ENCODE results near the gene TBX5.

The TBX5 gene

GRCh38 chr12:114404083-114404925, 1.6 kb downstream of the TBX5 start:
- H3K36me3 ChIP-seq (ENCODE audit: control insufficient read depth, insufficient read depth, low read length) = no peaks in the 10 kb centered on the region
- peaks cover 4% of the 10 kb centered on the region for H3K4me1 ChIP-seq (ENCODE audit: control insufficient read depth, insufficient read depth, low read length, poor library complexity, severe bottlenecking)
- WGBS, 2 experiments (ENCODE audit: insufficient coverage in 2 of 2) = 2 to 3% methylated on average over 16 to 17 of the region's 29 CpGs
- no peak overlapping the region for H3K4me3 ChIP-seq (ENCODE audit: extremely low read depth, insufficient read depth, low read length, poor library complexity, severe bottlenecking)
- H3K27ac ChIP-seq (ENCODE audit: low read depth, low read length, severe bottlenecking) = no peak overlapping the region
- H3K9me3 ChIP-seq (ENCODE audit: control insufficient read depth, low read length) = no peaks in the 10 kb centered on the region

- 0 to 1% methylated on average over 7 to 23 of the region's 24 CpGs for WGBS, 2 experiments (ENCODE audit: insufficient coverage in 2 of 2)
- no peaks in the 10 kb centered on the region for H3K9me3 ChIP-seq (ENCODE audit: control insufficient read depth, low read length)
- H3K4me1 ChIP-seq (ENCODE audit: control insufficient read depth, insufficient read depth, low read length, poor library complexity, severe bottlenecking) = peaks cover 4% of the 10 kb centered on the region
- no peak overlapping the region for H3K4me3 ChIP-seq (ENCODE audit: extremely low read depth, insufficient read depth, low read length, poor library complexity, severe bottlenecking)
- H3K27ac ChIP-seq (ENCODE audit: low read depth, low read length, severe bottlenecking) = no peak overlapping the region
- H3K36me3 ChIP-seq (ENCODE audit: control insufficient read depth, insufficient read depth, low read length) = no peaks in the 10 kb centered on the region
Measured at GRCh38 chr12:114403690-114404066, 2.3 kb downstream of the TBX5 start.

- Histone ChIP-seq H3K9me3 (ENCODE audit: control insufficient read depth, low read length) (no peaks in the 10 kb centered on the region), H3K4me1 (ENCODE audit: control insufficient read depth, insufficient read depth, low read length, poor library complexity, severe bottlenecking) (peaks cover 4% of the 10 kb centered on the region), H3K27ac (ENCODE audit: low read depth, low read length, severe bottlenecking) (no peak overlapping the region), H3K4me3 (ENCODE audit: extremely low read depth, insufficient read depth, low read length, poor library complexity, severe bottlenecking) (no peak overlapping the region), H3K36me3 (ENCODE audit: control insufficient read depth, insufficient read depth, low read length) (no peaks in the 10 kb centered on the region)
- WGBS, 2 experiments (ENCODE audit: insufficient coverage in 2 of 2) = 0 to 1% methylated on average over 26 to 32 of the region's 41 CpGs
Measured at GRCh38 chr12:114403011-114403689, 2.8 kb downstream of the TBX5 start.

GRCh38 chr12:114402084-114402717, 3.7 kb downstream of the TBX5 start:
- H3K4me1 ChIP-seq (ENCODE audit: control insufficient read depth, insufficient read depth, low read length, poor library complexity, severe bottlenecking) = peaks cover 4% of the 10 kb centered on the region
- H3K4me3 ChIP-seq (ENCODE audit: extremely low read depth, insufficient read depth, low read length, poor library complexity, severe bottlenecking) = no peak overlapping the region
- no peaks in the 10 kb centered on the region for H3K36me3 ChIP-seq (ENCODE audit: control insufficient read depth, insufficient read depth, low read length)
- no peaks in the 10 kb centered on the region for H3K9me3 ChIP-seq (ENCODE audit: control insufficient read depth, low read length)
- no peak overlapping the region for H3K27ac ChIP-seq (ENCODE audit: low read depth, low read length, severe bottlenecking)
- no CpG with 5 or more reads among the region's 5 CpGs for WGBS, 2 experiments (ENCODE audit: insufficient coverage in 2 of 2)

- peaks cover 4% of the 10 kb centered on the region for H3K4me1 ChIP-seq (ENCODE audit: control insufficient read depth, insufficient read depth, low read length, poor library complexity, severe bottlenecking)
- no peaks in the 10 kb centered on the region for H3K36me3 ChIP-seq (ENCODE audit: control insufficient read depth, insufficient read depth, low read length)
- no peak overlapping the region for H3K27ac ChIP-seq (ENCODE audit: low read depth, low read length, severe bottlenecking)
- H3K9me3 ChIP-seq (ENCODE audit: control insufficient read depth, low read length) = no peaks in the 10 kb centered on the region
- H3K4me3 ChIP-seq (ENCODE audit: extremely low read depth, insufficient read depth, low read length, poor library complexity, severe bottlenecking) = no peak overlapping the region
- WGBS, 2 experiments (ENCODE audit: insufficient coverage in 2 of 2) = 13 to 40% methylated on average over 2 to 6 of the region's 10 CpGs
Measured at GRCh38 chr12:114401328-114402083, 4.4 kb downstream of the TBX5 start.

- H3K4me1 ChIP-seq (ENCODE audit: control insufficient read depth, insufficient read depth, low read length, poor library complexity, severe bottlenecking) = peaks cover 4% of the 10 kb centered on the region
- H3K27ac ChIP-seq (ENCODE audit: low read depth, low read length, severe bottlenecking) = no peak overlapping the region
- no peaks in the 10 kb centered on the region for H3K36me3 ChIP-seq (ENCODE audit: control insufficient read depth, insufficient read depth, low read length)
- 11 to 13% methylated on average over 6 to 19 of the region's 25 CpGs for WGBS, 2 experiments (ENCODE audit: insufficient coverage in 2 of 2)
- H3K9me3 ChIP-seq (ENCODE audit: control insufficient read depth, low read length) = no peaks in the 10 kb centered on the region
- H3K4me3 ChIP-seq (ENCODE audit: extremely low read depth, insufficient read depth, low read length, poor library complexity, severe bottlenecking) = no peak overlapping the region
Measured at GRCh38 chr12:114400925-114401324, 5.0 kb downstream of the TBX5 start.

GRCh38 chr12:114400361-114400811, 5.6 kb downstream of the TBX5 start:
- 4 to 6% methylated on average over 24 to 27 of the region's 31 CpGs for WGBS, 2 experiments (ENCODE audit: insufficient coverage in 2 of 2)
- Histone ChIP-seq H3K36me3 (ENCODE audit: control insufficient read depth, insufficient read depth, low read length) (no peaks in the 10 kb centered on the region), H3K4me3 (ENCODE audit: extremely low read depth, insufficient read depth, low read length, poor library complexity, severe bottlenecking) (no peak overlapping the region), H3K4me1 (ENCODE audit: control insufficient read depth, insufficient read depth, low read length, poor library complexity, severe bottlenecking) (peaks cover 8% of the 10 kb centered on the region), H3K9me3 (ENCODE audit: control insufficient read depth, low read length) (no peaks in the 10 kb centered on the region), H3K27ac (ENCODE audit: low read depth, low read length, severe bottlenecking) (no peak overlapping the region)

- H3K9me3 ChIP-seq (ENCODE audit: control insufficient read depth, low read length) = no peaks in the 10 kb centered on the region
- H3K36me3 ChIP-seq (ENCODE audit: control insufficient read depth, insufficient read depth, low read length) = no peaks in the 10 kb centered on the region
- WGBS, 2 experiments (ENCODE audit: insufficient coverage in 2 of 2) = 3 to 4% methylated on average over 16 to 22 of the region's 30 CpGs
- no peak overlapping the region for H3K4me3 ChIP-seq (ENCODE audit: extremely low read depth, insufficient read depth, low read length, poor library complexity, severe bottlenecking)
- H3K27ac ChIP-seq (ENCODE audit: low read depth, low read length, severe bottlenecking) = no peak overlapping the region
- H3K4me1 ChIP-seq (ENCODE audit: control insufficient read depth, insufficient read depth, low read length, poor library complexity, severe bottlenecking) = peaks cover 8% of the 10 kb centered on the region
Measured at GRCh38 chr12:114399664-114400211, 6.2 kb downstream of the TBX5 start.

GRCh38 chr12:114397978-114398881, 7.7 kb downstream of the TBX5 start:
- Histone ChIP-seq H3K36me3 (ENCODE audit: control insufficient read depth, insufficient read depth, low read length) (no peaks in the 10 kb centered on the region), H3K4me1 (ENCODE audit: control insufficient read depth, insufficient read depth, low read length, poor library complexity, severe bottlenecking) (peaks cover 8% of the 10 kb centered on the region), H3K9me3 (ENCODE audit: control insufficient read depth, low read length) (no peaks in the 10 kb centered on the region), H3K4me3 (ENCODE audit: extremely low read depth, insufficient read depth, low read length, poor library complexity, severe bottlenecking) (no peak overlapping the region), H3K27ac (ENCODE audit: low read depth, low read length, severe bottlenecking) (no peak overlapping the region)
- WGBS, 2 experiments (ENCODE audit: insufficient coverage in 2 of 2) = 16 to 18% methylated on average over 20 to 21 of the region's 23 CpGs
